Transverse colon (tissue), 4 donors: ENCODE data around the gene CHKA.

Source experiments
- EP300 ChIP-seq: sonication (generic); formaldehyde crosslinking; IDR thresholded peaks from one replicate; pipeline ENCODE4 v1.6.1; 2017; ENCODE audit warnings: antibody characterized with exemption, low read depth
- POLR2A ChIP-seq: fragments of 450-650 bp; IDR thresholded peaks from one replicate; pipeline ENCODE4 v1.6.1; 2016; ENCODE audit warnings: antibody characterized with exemption, mild to moderate bottlenecking, moderate library complexity
- POLR2AphosphoS5 ChIP-seq, 3 donors: sonication (generic); formaldehyde crosslinking; IDR thresholded peaks; one replicate each; pipeline ENCODE4 v1.6.1; 2016; ENCODE audit warnings: antibody characterized with exemption in 3 of 3
- TF ChIP-seq, protein P1 (sequence below), 5 experiments: fragments of 200-600 bp in 3 of 5; fragments of 450-650 bp in 2 of 5; sonication (generic) in 3 of 5; IDR thresholded peaks; 1 replicate in 2 of 5; 2 replicates in 3 of 5; pipeline ENCODE4 v1.5.1; 2016 to 2017; ENCODE audit warnings: antibody characterized with exemption in 5 of 5, inconsistent platforms in 3 of 5, mild to moderate bottlenecking in 2 of 5, moderate library complexity in 1 of 5

DNA sequence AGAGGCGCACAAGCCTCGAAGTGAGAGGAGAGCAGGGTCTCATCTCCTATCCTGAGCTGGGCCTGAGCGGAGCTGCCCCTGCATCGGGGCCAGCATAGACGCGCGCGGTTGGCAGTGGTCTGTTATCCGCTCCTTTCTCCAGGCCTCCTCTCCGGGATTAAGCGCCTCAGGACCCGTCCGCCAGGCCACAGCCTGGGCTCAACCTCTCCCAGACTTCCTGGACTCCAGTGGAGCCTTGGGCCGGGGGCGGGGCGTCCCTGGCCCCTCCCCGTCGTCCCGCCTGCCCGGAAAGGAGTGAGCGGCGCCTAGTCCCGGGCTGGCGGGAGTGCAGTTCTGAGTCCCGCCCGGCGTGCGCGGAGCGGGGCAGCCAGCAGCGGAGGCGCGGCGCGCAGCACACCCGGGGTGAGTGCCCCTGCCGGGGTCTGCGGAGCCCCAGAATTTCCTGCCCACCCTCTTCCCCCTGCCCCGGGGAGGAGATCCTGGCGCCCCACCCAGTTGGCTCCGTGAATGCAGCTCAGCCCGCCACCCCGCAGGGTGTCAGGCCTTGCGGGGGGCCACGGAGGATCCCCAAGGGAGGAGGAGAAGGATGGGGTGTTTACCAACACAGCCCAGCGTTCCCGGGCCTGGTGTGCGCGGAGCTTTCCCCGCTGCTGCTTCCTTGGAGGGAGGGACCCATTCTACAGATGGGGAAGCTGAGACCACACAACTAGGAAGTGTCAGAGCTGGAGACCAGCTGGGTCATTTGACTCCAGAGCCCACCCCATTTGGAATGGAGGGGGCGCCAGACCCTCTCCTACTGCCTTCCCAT is 82.3 kb downstream of the CHKA start, which contains the start of gene TCIRG1:
- TF ChIP-seq, protein P1, sequence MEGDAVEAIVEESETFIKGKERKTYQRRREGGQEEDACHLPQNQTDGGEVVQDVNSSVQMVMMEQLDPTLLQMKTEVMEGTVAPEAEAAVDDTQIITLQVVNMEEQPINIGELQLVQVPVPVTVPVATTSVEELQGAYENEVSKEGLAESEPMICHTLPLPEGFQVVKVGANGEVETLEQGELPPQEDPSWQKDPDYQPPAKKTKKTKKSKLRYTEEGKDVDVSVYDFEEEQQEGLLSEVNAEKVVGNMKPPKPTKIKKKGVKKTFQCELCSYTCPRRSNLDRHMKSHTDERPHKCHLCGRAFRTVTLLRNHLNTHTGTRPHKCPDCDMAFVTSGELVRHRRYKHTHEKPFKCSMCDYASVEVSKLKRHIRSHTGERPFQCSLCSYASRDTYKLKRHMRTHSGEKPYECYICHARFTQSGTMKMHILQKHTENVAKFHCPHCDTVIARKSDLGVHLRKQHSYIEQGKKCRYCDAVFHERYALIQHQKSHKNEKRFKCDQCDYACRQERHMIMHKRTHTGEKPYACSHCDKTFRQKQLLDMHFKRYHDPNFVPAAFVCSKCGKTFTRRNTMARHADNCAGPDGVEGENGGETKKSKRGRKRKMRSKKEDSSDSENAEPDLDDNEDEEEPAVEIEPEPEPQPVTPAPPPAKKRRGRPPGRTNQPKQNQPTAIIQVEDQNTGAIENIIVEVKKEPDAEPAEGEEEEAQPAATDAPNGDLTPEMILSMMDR (IDR thresholded peaks at IDR 0.05), result peak in 2 of 5 experiments; percentile 36 to 46
- peak; percentile 96 for TF ChIP-seq POLR2A
- TF ChIP-seq POLR2AphosphoS5 (IDR thresholded peaks at IDR 0.05), result peak; percentile 97 to 98 (median 98)
- TF ChIP-seq EP300, result no peak
